K562 (cell line): ENCODE results near the gene ARL16. TPM values are rescaled to one million over a fixed set of nuclear protein-coding genes. Genes with fewer than 3 reads are reported as not detected.

Source experiments
- ATAC-seq: fragments of 200-7000 bp; cut with Tn5 transposase; 3 replicates; pipeline ENCODE4 v1.9.1; 2020; ENCODE audit warnings: moderate library complexity
- BruUV-seq: library from RNA; stranded (reverse); fragments of 400-500 nt; replicated peaks from 2 replicates; lab custom pipeline; 2021; lab: Mats Ljungman, UMichigan
- CTCF ChIA-PET: fragments of 300-600 bp; formaldehyde crosslinking; extraction: SDS; loops from one replicate; lab custom pipeline; 2021; ENCODE audit warnings: low intra/inter-chr PET ratio; lab: Yijun Ruan, JAX
- POLR2A ChIA-PET: fragments of 300-600, 350-650 bp; sonication (Branson Sonifier 250); formaldehyde crosslinking; extraction: SDS; loops from one replicate; lab custom pipeline; 2021; ENCODE audit warnings: antibody characterized with exemption, inconsistent platforms; lab: Yijun Ruan, JAX
- DNase-seq, 4 experiments: peaks; one replicate each; pipeline versions ENCODE4 v3.0.0 to v3.0.0-alpha.2; 2011 to 2018; ENCODE audit warnings: low spot score in 3 of 4, mixed read lengths in 3 of 4; ENCODE audit errors: extremely low read depth in 1 of 4
- FAIRE-seq: peaks from 2 replicates; lab custom pipeline; 2011; peaks lifted over from hg19 to GRCh38; lab: Jason Lieb, UNC
- H2AFZ ChIP-seq: 2 replicates; pipeline ENCODE4 v1.6.0; 2011; ENCODE audit warnings: low read depth, low read length, control low read depth, inconsistent platforms
- H3K27ac ChIP-seq: fragments of 200-600 bp; 3 replicates; pipeline ENCODE4 v1.8.0; 2011; ENCODE audit warnings: low read depth, mild to moderate bottlenecking, control low read depth, inconsistent platforms, low read length, moderate library complexity, mixed read lengths; ENCODE audit errors: extremely low read depth
- H3K27me3 ChIP-seq, 2 experiments: fragments of 300-600 bp in 1 of 2; 2 replicates in 1 of 2; 3 replicates in 1 of 2; pipeline versions ENCODE4 v1.6.0 to v1.8.0; 2011; ENCODE audit warnings: inconsistent platforms in 2 of 2, low read length in 2 of 2, mild to moderate bottlenecking in 1 of 2, mixed read lengths in 1 of 2, moderate library complexity in 1 of 2; ENCODE audit not compliant: control insufficient read depth in 2 of 2, insufficient read depth in 2 of 2
- H3K36me3 ChIP-seq: fragments of 300-600 bp; 3 replicates; pipeline ENCODE4 v1.8.0; 2011; ENCODE audit warnings: mild to moderate bottlenecking, low read length, inconsistent platforms; ENCODE audit not compliant: control insufficient read depth, insufficient read depth
- H3K4me1 ChIP-seq, 2 experiments: fragments of 200-600 bp in 1 of 2; replicated peaks in 1 of 2; 2 replicates in 1 of 2; 3 replicates in 1 of 2; pipeline versions ENCODE4 v1.5.1 to v1.8.0; 2011; ENCODE audit warnings: inconsistent platforms in 2 of 2, low read length in 2 of 2, mild to moderate bottlenecking in 1 of 2, mixed read lengths in 1 of 2, moderate library complexity in 1 of 2; ENCODE audit not compliant: control insufficient read depth in 2 of 2, insufficient read depth in 2 of 2
- H3K4me2 ChIP-seq: 2 replicates; pipeline ENCODE4 v1.6.1; 2011; ENCODE audit warnings: low read length, control low read depth, inconsistent platforms, mixed read lengths; ENCODE audit not compliant: insufficient read depth
- H3K4me3 ChIP-seq: fragments of 200-600 bp; sonication (generic), shearing (Covaris generic); 2 replicates; pipeline ENCODE4 v1.5.1; 2016; ENCODE audit warnings: control low read depth, inconsistent platforms
- H3K79me2 ChIP-seq: fragments of 200-600 bp; 3 replicates; pipeline ENCODE4 v1.8.0; 2011; ENCODE audit warnings: low read length, inconsistent platforms; ENCODE audit not compliant: control insufficient read depth, insufficient read depth
- H3K9ac ChIP-seq, 2 experiments: 2 replicates each; pipeline versions ENCODE4 v1.6.0 to v1.6.1; 2011; ENCODE audit warnings: low read depth in 2 of 2, low read length in 2 of 2, control low read depth in 1 of 2, inconsistent platforms in 1 of 2, mild to moderate bottlenecking in 1 of 2, mixed read lengths in 1 of 2; ENCODE audit not compliant: insufficient read depth in 1 of 2
- H3K9me1 ChIP-seq: one replicate; pipeline ENCODE4 v1.6.0; 2011; ENCODE audit warnings: inconsistent platforms, mild to moderate bottlenecking, low read length, moderate library complexity; ENCODE audit not compliant: control insufficient read depth, insufficient read depth
- H3K9me3 ChIP-seq: replicated peaks from 2 replicates; pipeline ENCODE4 v1.5.1; 2011; ENCODE audit warnings: low read depth, low read length, inconsistent platforms; ENCODE audit not compliant: control insufficient read depth, insufficient read depth
- H4K20me1 ChIP-seq: replicated peaks from 2 replicates; pipeline ENCODE4 v1.6.1; 2011; ENCODE audit warnings: low read length, inconsistent platforms, mixed read lengths; ENCODE audit not compliant: control insufficient read depth, insufficient read depth
- CREM ChIP-seq: IDR thresholded peaks from 2 replicates; pipeline ENCODE4 v1.6.1; 2014; ENCODE audit warnings: antibody characterized with exemption, low read depth
- ETV1 ChIP-seq: fragments of 450-650 bp; conservative IDR thresholded peaks from 2 replicates; pipeline ENCODE4 v1.6.1; 2016; ENCODE audit warnings: missing genetic modification characterization, control low read depth, low read depth, missing compliant biosample characterization
- HLTF ChIP-seq: fragments of 450-650 bp; IDR thresholded peaks from 2 replicates; pipeline ENCODE4 v1.6.1; 2016
- HNRNPK ChIP-seq: fragments of 200-400 bp; formaldehyde crosslinking; IDR thresholded peaks from one replicate; pipeline ENCODE4 v1.6.1; 2018; ENCODE audit warnings: mild to moderate bottlenecking, low read depth, low read length; ENCODE audit not compliant: poor library complexity, severe bottlenecking
- IRF1 ChIP-seq: sonication (generic); formaldehyde crosslinking; IDR thresholded peaks from 2 replicates; pipeline ENCODE4 v1.8.0; 2022; ENCODE audit warnings: missing genetic modification reagents, mild to moderate bottlenecking, borderline replicate concordance
- MECOM ChIP-seq: fragments of 250-450 bp; sonication (Bioruptor Pico); IDR thresholded peaks from 2 replicates; pipeline ENCODE4 v1.8.0; 2022; ENCODE audit warnings: inconsistent platforms
- POLR2G ChIP-seq: fragments of 200-400 bp; formaldehyde crosslinking; IDR thresholded peaks from 2 replicates; pipeline ENCODE4 v1.6.1; 2017; ENCODE audit warnings: low read depth, mild to moderate bottlenecking, antibody characterized with exemption, low read length, moderate library complexity
- PTTG1 ChIP-seq: fragments of 450-650 bp; IDR thresholded peaks from 2 replicates; pipeline ENCODE4 v1.6.1; 2016; ENCODE audit warnings: low read depth, mild to moderate bottlenecking, missing genetic modification characterization, missing compliant biosample characterization
- RBM15 ChIP-seq: fragments of 200-400 bp; formaldehyde crosslinking; IDR thresholded peaks from 2 replicates; pipeline ENCODE4 v1.6.1; 2018; ENCODE audit warnings: mild to moderate bottlenecking, low read length, moderate library complexity; ENCODE audit not compliant: insufficient read depth
- THRB ChIP-seq: fragments of 450-650 bp; formaldehyde crosslinking; conservative IDR thresholded peaks from 2 replicates; pipeline ENCODE4 v1.4.0; 2022; ENCODE audit warnings: mild to moderate bottlenecking, missing genetic modification characterization
- ZBTB2 ChIP-seq: fragments of 450-650 bp; IDR thresholded peaks from 2 replicates; pipeline ENCODE4 v1.6.1; 2016; ENCODE audit warnings: antibody characterized with exemption
- ZBTB26 ChIP-seq: fragments of 450-650 bp; formaldehyde crosslinking; IDR thresholded peaks from 2 replicates; pipeline ENCODE4 v1.4.0; 2022; ENCODE audit warnings: missing genetic modification characterization
- ZNF436 ChIP-seq: fragments of 250-450, 450-650 bp; sonication (Bioruptor Pico); formaldehyde crosslinking; IDR thresholded peaks from 2 replicates; pipeline ENCODE4 v1.7.0; 2020; ENCODE audit warnings: mild to moderate bottlenecking
- WGBS: fragments of 100-300 bp; shearing (Covaris generic); methylation state at CpG from one replicate; pipeline ENCODE4 v1.1.6; 2016; ENCODE audit warnings: low coverage, mixed read lengths; ENCODE audit not compliant: insufficient coverage; ENCODE audit errors: missing lambda C conversion rate; 5-methylcytosine and 5-hydroxymethylcytosine counted together
- in situ Hi-C: fragments of 300-500 bp; cut with MboI; formaldehyde crosslinking; loops from 4 replicates; pipeline ENCODE4 v1.15.0; 2018; ENCODE audit warnings: inconsistent platforms, mixed read lengths
- intact Hi-C: fragments of 100-400 bp; cut with micrococcal nuclease; formaldehyde crosslinking; loops from 2 replicates; pipeline ENCODE4 v1.14.2; 2022
- polyA plus RNA-seq, 8 experiments: library from polyadenylated mRNA; depleted of rRNA in 4 of 8; stranded (reverse) in 5 of 8; unstranded in 3 of 8; fragments of >200 nt; fragmentation: Nextera tagmentation in 2 of 8; fragmentation: Illumina TruSeq in 1 of 8; extraction: Ambion mirVana in 2 of 8; extraction: Trizol in 1 of 8; gene quantifications; 2 replicates each; pipeline versions ENCODE4 v1.2.1 to v1.2.3, GENCODE V29; 2011 to 2014; ENCODE audit warnings: inconsistent platforms in 1 of 8, missing spikeins in 1 of 8
- total RNA-seq, 7 experiments: library from RNA; depleted of rRNA in 6 of 7; stranded (reverse); fragments of >200 nt in 6 of 7; fragmentation: Illumina TruSeq in 2 of 7; extraction: Trizol in 2 of 7; gene quantifications; 2 replicates each; pipeline versions ENCODE4 v1.2.1 to v1.2.3, GENCODE V29; 2011 to 2021; ENCODE audit warnings: low replicate concordance in 1 of 7

The ARL16 gene
- total and polyA plus RNA-seq, 9 of the 15 experiments (the other 6 are each of a cell fraction or from before 2014, with no cell fraction given): 5.4 to 32.4 (median 22.6) TPM

GRCh38 chr17:81690549-81690948 lies 7.0 kb upstream of the ARL16 start (continued):
- no peak for TF ChIP-seq ZBTB26 (CRISPR knock-in tag)
- no peak for TF ChIP-seq ZBTB2
- no peak for TF ChIP-seq IRF1 (CRISPR knock-in tag)
- no peak for TF ChIP-seq ZNF436 (CRISPR knock-in tag)
- TF ChIP-seq PTTG1 (tag): no peak
- TF ChIP-seq POLR2G: peak; percentile 43; the same call in 1 of the 2 replicates
- TF ChIP-seq, all 486 proteins: peak for 2

- Histone ChIP-seq H3K4me2 (no peak overlapping the region), H3K27me3 (no peaks in the 10 kb centered on the region), H3K27ac (no peak overlapping the region), H4K20me1 (peaks cover 15% of the 10 kb centered on the region; the same call in 1 of the 2 replicates), H2AFZ (no peak overlapping the region), H3K9ac (peak overlapping the region in 1 of 2 experiments; percentile 35; a peak in 1 of 4 replicates), H3K36me3 (peaks cover 100% of the 10 kb centered on the region; the same call in 2 of the 3 replicates), H3K9me3 (no peaks in the 10 kb centered on the region), H3K9me1 (peaks cover 9% of the 10 kb centered on the region), H3K4me1 (peaks cover 6 to 73% of the 10 kb centered on the region in 2 experiments), H3K79me2 (peaks cover 22% of the 10 kb centered on the region), H3K4me3 (no peak overlapping the region)
- 93% methylated on average over 18 of the region's 18 CpGs for WGBS
- CTCF ChIA-PET: no interaction called here
- FAIRE-seq (no peak), DNase-seq (no peak), ATAC-seq (no peak)
- in situ Hi-C loops: no loop called here
- no TSS peak for BruUV-seq
- POLR2A ChIA-PET: interaction anchor here (0.7 to 4.7 kb wide), 3 partner anchors 8 to 169 kb away, joined by 3 to 41 read pairs (median 5); partner anchors contain the start of gene MRPL12
- intact Hi-C loops: no loop called here
- TF ChIP-seq HNRNPK: no peak
- no peak for TF ChIP-seq THRB
- TF ChIP-seq CREM: no peak
- TF ChIP-seq POLR2G: no peak
- TF ChIP-seq ETV1 (tag): no peak
- TF ChIP-seq RBM15: no peak
- no peak for TF ChIP-seq MECOM (CRISPR knock-in tag)
- TF ChIP-seq HLTF: no peak
Observed at GRCh38 chr17:81690066-81690465, 6.5 kb upstream of the ARL16 start.
